Activated CD8-positive, alpha-beta memory T cell treated with anti-CD3 and anti-CD28 coated beads for 24 hours (primary cell): ENCODE results near the gene CDV3.
"Not testable (repeated sequence)": the region's sequence is repeated elsewhere in the genome, so short reads cannot be mapped to it uniquely, and the experiment has no call there.

Experiments used
- DNase-seq: peaks from one replicate; pipeline ENCODE4 v3.0.0-alpha.2; 2020

CDV3 gene, protein sequence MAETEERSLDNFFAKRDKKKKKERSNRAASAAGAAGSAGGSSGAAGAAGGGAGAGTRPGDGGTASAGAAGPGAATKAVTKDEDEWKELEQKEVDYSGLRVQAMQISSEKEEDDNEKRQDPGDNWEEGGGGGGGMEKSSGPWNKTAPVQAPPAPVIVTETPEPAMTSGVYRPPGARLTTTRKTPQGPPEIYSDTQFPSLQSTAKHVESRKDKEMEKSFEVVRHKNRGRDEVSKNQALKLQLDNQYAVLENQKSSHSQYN

GRCh38 chr3:133573629-133574194 lies at the start of gene CDV3:
TSS of gene CDV3 (plus strand) at chr3:133573686. CDS start at chr3:133574045, 359 bp downstream.
- no peak for DNase-seq

GRCh38 chr3:133523758-133524157 lies 49.7 kb upstream of the CDV3 start:
- not testable (repeated sequence) for DNase-seq

GRCh38 chr3:133525435-133525834 lies 48.1 kb upstream of the CDV3 start:
- DNase-seq, result no peak

- DNase-seq, result no peak
Observed at GRCh38 chr3:133527081-133527715, 46.3 kb upstream of the CDV3 start.

DNA sequence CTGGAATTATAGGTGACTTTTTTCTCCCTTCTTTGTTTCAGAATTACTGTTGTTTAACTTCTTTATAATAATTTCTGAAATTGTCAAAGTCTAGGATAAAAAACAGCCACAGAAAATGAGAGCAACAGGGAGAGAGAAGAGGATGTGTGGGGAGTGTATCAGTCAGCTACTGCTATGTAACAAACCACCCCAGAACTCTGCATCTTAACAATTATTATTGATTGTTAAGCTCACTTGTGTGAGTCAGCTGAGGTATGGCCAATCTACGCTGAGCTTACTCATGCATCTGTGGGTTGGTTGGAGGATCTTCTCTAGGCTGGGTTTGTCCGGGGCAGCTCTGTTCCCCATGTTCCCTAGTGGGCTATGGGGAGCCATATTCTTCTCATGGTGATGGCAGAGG lies 43.7 kb upstream of the CDV3 start:
- DNase-seq, result no peak

DNA sequence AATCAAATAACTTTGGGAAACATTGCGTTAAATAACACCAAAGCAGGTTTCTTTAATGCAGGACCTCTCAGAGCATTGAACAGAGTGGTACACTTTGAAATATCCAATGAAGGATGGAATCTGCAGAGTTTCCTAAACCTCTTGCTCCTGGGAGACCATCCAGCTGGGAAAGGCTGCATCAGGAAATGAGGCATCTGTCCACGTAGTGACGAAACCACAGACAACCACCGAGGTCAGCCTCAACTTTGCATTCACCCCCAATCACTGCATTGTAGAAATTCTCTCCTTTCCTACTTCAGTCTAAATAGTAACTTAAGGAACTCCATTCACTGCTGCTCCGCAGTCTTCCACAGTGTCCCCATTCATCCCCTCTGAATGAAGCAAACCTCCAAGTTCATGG lies 41.5 kb upstream of the CDV3 start:
- DNase-seq, result no peak

DNA sequence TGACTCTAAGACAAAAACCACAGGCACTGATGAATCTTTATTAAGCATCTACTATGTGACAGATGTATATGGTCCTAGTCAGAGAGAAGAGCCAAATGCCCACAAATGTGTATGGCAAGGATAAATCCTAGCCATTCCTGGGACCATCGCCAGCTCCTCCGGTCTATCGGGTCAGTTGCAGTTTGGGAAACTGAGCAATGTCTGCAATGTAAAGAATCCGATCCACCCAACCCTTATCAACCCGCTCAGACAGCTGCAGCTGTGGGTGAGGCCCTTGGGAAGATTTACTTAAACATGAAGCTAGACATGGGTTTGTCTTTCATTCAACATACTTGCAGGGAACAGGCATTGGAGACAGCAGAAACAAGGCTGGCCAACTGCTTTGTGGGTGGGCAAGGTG lies 40.5 kb upstream of the CDV3 start:
- no peak for DNase-seq

DNA sequence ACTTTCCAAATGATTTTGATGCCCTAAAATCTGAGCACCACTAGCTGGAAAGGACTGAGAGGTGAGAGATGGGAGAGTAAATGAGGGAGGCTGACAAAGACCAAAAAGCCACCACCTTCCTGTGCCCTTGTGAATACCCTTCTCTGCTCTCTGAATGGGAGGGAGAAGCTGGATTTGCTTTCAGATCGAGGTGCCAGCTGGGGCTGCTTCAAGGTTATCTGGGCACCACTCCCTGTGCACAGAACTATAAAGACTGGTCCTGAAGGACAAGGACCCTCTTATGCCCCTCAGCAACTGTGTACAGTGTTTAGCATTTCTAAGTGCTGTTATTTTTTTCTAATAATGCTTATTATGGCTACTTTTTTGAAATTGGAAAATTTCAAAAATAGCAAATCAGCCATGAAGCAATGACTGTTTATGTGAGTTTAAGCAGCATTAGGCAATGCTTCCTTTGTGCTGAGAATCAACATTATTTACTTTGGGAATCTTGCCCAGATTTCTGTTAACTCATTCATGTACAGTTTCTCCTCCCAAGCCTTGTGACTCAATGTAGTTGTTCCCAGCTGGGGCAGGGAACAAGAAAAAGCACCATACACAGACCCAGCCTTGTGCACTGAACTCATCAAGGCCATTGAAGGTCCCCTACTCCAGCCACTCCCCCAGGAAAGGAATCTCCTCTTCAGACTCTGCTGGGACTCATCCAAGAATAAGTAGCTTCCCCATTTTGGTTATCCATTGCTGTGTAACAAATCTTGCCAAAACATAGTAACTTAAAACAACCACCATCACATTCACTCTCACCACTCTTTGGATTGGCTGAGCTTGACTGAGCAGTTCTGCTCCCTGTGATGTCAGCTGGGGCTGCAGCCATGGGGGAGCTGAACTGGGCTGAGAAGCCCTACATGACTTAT lies 37.3 kb upstream of the CDV3 start:
- DNase-seq, result no peak

- DNase-seq, result not testable (repeated sequence)
Observed at GRCh38 chr3:133537131-133537530, 36.4 kb upstream of the CDV3 start.

GRCh38 chr3:133538154-133538553 lies 35.3 kb upstream of the CDV3 start:
- no peak for DNase-seq

DNA sequence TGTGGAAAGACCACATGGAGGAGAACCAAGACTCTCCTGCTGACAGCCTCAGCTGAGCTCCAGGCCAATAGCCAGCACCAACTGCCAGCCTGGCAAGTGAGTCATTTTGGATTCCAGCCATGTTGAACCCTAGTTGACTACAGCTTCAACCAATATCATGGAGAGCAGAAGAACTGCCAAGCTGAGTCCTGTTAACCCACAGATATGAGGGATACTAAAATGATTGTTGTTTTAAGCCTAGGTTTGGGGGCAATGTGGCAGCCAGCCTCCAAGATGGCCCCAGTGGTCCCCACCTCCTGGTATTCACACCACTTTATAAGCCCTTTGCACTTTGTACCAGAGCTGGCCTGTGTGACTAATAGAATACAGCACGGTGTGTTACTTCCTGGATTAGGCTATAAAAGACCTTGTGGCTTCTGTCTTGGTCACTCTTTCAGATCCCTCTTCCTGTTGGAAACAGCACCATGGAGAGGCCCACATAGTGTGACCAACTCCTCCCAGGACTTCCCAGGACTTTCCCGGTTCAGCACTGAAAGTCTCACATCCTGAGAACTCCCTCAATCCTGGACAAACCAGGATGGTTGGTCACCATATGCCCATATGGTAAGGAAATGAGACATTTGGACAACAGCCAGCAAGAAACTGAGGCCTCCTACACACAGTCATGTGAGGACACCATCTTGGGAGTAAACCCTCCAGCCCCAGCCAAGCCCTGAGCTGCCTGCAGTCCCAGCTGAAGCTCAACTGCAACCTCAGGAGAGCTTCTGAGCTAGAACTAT lies 32.4 kb upstream of the CDV3 start:
- no peak for DNase-seq

- DNase-seq, result no peak
Observed at GRCh38 chr3:133542871-133543270, 30.6 kb upstream of the CDV3 start.

DNA sequence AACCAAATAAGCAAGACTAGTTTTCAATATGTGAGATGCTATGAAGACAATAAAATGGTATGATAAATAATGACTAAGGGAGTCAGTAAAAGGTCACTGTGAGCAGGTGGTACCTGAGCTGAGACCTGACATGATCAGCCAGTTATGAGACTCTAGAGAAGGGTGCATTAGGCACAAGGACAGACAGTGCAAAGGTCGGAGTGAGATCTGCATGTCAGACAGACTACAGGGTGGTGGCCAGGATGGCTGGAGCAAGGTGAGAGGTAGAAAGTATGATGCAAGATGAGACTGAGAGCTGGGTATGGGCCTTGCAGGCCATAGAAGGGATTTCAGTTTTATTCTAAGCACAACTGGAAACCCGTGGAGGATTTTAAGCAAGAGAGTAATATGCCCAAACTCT lies 28.5 kb upstream of the CDV3 start:
- not testable (repeated sequence) for DNase-seq

- DNase-seq, result no peak
Observed at GRCh38 chr3:133547432-133548041, 25.9 kb upstream of the CDV3 start.

GRCh38 chr3:133548090-133548489 lies 25.4 kb upstream of the CDV3 start:
- no peak for DNase-seq

GRCh38 chr3:133549565-133549964 lies 23.9 kb upstream of the CDV3 start:
- no peak for DNase-seq

GRCh38 chr3:133551589-133551988 lies 21.9 kb upstream of the CDV3 start:
- not testable (repeated sequence) for DNase-seq

GRCh38 chr3:133561679-133562078 lies 11.8 kb upstream of the CDV3 start:
- DNase-seq, result no peak

- no peak for DNase-seq
Observed at GRCh38 chr3:133562376-133562775, 11.1 kb upstream of the CDV3 start.

- DNase-seq, result no peak
Observed at GRCh38 chr3:133563186-133563591, 10.3 kb upstream of the CDV3 start.

DNA sequence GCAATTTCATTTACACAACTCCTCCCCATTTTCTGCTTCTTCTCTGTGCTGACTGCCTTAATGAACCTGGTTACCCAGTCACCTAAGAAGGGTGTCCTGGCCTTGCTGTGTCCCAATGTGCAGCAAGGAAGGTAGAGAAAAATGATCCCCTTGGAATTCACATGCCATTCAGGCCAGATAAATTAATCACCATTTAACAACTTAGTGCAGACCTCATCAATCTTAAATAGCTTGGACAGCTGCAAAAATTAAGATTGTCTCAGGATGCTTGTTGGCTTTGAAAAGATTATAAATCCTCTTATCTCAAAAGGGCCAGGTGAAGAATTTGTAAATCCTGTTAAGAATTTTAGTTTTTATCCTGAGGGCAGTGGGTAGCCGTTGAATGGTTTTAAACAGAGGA lies 9.7 kb upstream of the CDV3 start:
- no peak for DNase-seq
